HG03108 (cell line): ENCODE data around the gene CRHR2.
"Not testable (repeated sequence)": the region's sequence is repeated elsewhere in the genome, so short reads cannot be mapped to it uniquely, and the experiment has no call there.

Experiments used
- ATAC-seq: cut with Tn5 transposase; IDR thresholded peaks from one replicate; pipeline ENCODE4 v1.9.1; 2021; ENCODE audit warnings: moderate library complexity; ENCODE audit not compliant: unreplicated experiment

Gene CRHR2

GRCh38 chr7:30682212-30683083 lies at the start of gene CRHR2:
Gene CRHR2 (minus strand): TSS chr7:30682456. CDS start chr7:30682280, 176 bp downstream.
- ATAC-seq = no peak

GRCh38 chr7:30731581-30731980 lies 49.3 kb upstream of the CRHR2 start:
- no peak for ATAC-seq

GRCh38 chr7:30730996-30731395 lies 48.7 kb upstream of the CRHR2 start:
- no peak for ATAC-seq

- ATAC-seq = no peak
Observed at GRCh38 chr7:30730097-30730496, 47.8 kb upstream of the CRHR2 start.

- no peak for ATAC-seq
Observed at GRCh38 chr7:30729642-30730041, 47.4 kb upstream of the CRHR2 start.

DNA sequence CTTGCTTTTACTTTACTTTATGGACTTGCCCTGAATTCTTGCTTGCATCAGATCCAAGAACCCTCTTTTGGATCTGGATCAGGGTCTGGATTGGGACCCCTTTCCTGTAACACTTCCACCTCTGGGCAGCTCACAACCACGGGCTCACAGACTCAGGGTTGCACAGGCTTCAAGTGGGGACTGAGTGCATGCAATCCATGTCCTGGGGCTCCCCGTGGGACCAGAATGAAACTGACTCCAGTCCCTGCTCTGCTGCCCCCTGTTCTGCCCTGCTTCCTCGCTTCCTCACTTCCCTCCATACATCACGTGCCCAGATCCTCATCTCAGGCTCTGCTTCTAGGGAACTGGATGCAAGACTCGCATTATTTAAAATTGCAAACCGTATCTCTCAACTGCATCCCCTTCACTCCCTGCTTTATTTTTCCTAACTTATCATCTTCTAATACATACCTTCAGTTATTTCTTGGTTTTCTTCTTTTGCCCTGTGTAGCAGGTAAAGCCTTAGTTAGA lies 46.4 kb upstream of the CRHR2 start:
- ATAC-seq = no peak

- ATAC-seq = peak; percentile 60
Observed at GRCh38 chr7:30727061-30727945, 45.0 kb upstream of the CRHR2 start.

- ATAC-seq = no peak
Observed at GRCh38 chr7:30726296-30727006, 44.2 kb upstream of the CRHR2 start.

DNA sequence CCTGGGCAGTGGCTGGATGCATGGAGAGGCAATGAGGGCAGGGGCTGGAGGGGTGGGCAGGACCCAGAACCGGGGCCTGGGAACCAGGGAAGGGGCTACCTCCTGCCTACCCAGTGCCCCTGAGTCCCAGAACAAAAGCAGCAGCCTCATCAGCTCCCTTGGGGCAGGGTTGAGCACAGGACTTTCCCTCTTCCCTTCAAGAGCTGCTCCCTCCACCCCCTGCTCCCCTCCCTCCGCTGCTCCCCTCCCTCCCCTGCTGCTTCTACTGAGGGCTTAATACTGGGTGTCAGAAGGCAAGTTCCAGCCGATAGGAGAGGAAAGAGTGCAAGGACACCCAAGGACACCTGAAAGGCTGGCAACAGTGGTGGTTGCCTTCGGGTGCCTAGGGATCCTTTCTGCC lies 41.5 kb upstream of the CRHR2 start:
- ATAC-seq = no peak

DNA sequence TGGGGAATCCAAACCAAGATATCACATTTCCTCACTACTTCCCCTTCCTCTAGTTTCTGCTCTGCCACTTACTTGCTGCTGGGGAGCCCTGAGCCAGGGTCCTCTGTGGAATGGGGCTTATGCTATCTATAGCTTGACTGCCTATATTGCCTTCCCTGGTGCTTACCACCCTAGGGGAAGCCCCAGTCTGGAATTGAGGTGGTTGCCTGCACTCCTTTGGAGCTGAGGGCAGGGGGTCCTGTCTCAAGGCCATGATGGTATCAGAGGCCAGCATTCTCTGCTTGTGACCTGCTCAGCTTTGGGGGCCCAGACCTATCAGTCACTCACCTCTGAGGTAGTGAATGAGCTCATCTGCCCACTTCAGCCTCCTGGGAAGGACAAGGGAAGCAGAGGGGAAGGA lies 40.4 kb upstream of the CRHR2 start:
- ATAC-seq = no peak

DNA sequence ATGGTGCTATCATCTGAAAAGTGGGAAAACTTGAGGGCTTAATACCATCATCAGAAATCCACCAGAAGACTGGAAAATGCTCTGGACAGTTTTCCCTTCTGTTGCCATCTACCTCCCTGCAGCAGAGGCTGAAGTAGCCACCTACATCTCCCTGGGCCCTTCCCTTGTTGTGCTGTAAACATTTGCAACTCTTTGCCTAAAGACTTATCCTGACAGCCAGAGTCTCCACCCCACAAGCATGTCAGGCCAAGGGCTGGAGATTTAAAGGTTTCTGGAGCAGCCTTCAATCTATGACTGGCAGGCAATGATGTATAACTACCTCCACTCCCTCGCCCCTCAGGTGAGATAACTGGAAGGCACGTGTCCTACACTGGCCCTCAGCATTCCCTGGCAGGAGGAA lies 39.9 kb upstream of the CRHR2 start:
- no peak for ATAC-seq

GRCh38 chr7:30721211-30721610 lies 39.0 kb upstream of the CRHR2 start:
- no peak for ATAC-seq

DNA sequence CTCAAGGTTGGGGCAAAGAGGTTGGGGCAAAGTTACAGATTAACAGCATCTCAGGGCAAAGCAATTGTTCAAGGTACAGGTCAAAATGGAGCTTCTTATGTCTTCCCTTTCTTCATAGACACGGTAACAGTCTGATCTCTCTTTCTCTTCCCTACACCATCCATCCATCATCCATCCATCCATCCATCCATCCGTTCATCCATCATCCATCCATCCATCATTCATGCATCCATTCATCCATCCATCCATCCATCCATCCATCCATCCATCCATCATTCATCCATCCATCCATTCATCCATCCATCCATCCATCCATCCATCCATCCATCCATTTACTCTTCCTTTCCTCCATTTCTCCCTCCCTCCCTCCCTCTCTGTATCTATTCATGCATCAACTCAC lies 37.2 kb upstream of the CRHR2 start:
- not testable (repeated sequence) for ATAC-seq

DNA sequence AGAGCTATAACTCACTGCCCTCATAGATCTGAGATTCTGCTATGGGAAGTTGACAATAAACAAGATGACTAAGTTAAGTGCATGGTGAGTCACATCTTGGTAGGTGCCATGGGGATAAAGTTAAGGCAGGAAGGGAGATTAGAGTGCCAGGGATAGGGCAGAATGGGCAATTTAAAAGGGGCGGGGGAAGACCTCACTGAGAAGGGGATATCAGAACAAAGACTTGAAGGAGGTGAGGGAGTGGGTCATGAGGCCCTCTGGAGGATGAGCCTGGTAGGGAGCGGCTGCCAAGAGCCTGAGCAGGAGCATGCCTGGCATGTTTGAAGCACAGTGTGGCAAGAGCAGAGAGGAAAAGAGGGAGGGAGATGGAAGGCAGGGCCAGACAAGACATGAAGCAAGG lies 34.9 kb upstream of the CRHR2 start:
- ATAC-seq = no peak

DNA sequence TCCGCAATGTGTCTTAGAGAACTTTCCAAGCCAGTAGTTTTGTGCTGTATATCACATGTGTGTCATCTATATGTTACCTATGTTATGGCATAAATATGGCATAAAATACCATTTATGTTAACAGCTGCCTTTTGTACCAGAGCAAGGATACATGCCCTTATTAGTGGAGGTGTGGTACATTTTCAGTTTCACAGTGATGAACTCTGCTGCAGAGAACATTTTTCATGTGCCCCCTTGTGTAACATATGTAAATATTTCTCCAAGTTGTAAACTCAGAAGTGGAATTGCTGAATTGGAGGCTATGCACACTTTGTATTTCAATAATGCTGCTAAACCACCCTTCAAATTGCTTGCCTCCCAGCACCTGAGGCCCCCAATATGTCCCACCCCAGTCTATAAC lies 31.9 kb upstream of the CRHR2 start:
- ATAC-seq = no peak

- no peak for ATAC-seq
Observed at GRCh38 chr7:30713392-30713791, 31.1 kb upstream of the CRHR2 start.

- no peak for ATAC-seq
Observed at GRCh38 chr7:30710669-30711068, 28.4 kb upstream of the CRHR2 start.

DNA sequence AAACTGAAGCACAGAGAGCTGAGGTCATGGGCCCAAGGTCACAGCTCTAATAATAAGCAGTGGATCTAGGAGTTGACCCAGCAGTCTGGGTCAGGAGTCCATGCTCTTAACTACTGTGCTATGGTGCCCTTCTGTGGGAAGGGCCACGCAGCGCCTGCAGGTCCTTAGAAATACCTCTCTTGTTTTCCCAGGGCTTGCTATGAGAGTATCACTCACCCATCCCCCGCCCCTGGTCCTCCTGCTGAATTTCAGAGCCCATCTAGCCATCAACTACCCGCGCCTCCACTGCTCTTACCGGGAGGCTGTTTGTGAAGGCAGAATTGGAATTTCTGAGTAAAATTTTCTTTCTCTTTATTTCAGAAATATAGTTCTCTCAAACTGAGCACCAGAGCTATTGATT lies 27.3 kb upstream of the CRHR2 start:
- no peak for ATAC-seq

GRCh38 chr7:30708983-30709382 lies 26.7 kb upstream of the CRHR2 start:
- ATAC-seq = no peak

GRCh38 chr7:30708412-30708811 lies 26.2 kb upstream of the CRHR2 start:
- ATAC-seq = no peak
